Sigmoid colon (tissue), 7 donors: Measurements from ENCODE around the gene RCE1. TPM values are rescaled to one million over a fixed set of nuclear protein-coding genes. Genes with fewer than 3 reads are reported as not detected.

ENCODE experiments used
- DNase-seq: peaks from one replicate; pipeline ENCODE4 v3.0.0-alpha.2; 2019
- H3K27ac ChIP-seq, 4 donors: fragments of 200-600 bp; sonication (generic); one replicate each; pipeline ENCODE4 v1.5.1; 2016 to 2019; ENCODE audit warnings: mild to moderate bottlenecking in 1 of 4
- H3K27me3 ChIP-seq, 3 donors: fragments of 200-600 bp; sonication (generic); one replicate each; pipeline ENCODE4 v1.5.1; 2019; ENCODE audit warnings: mild to moderate bottlenecking in 1 of 3
- H3K36me3 ChIP-seq, 4 donors: fragments of 200-600 bp; sonication (generic); one replicate each; pipeline ENCODE4 v1.5.1; 2016 to 2019
- H3K4me1 ChIP-seq, 4 donors: fragments of 200-600 bp; sonication (generic); one replicate each; pipeline ENCODE4 v1.5.1; 2017 to 2019
- H3K4me3 ChIP-seq, 4 donors: fragments of 200-600 bp; sonication (generic); one replicate each; pipeline ENCODE4 v1.5.1; 2017 to 2019; ENCODE audit warnings: mild to moderate bottlenecking in 2 of 4, moderate library complexity in 1 of 4
- H3K9me3 ChIP-seq, 4 donors: fragments of 200-600 bp in 3 of 4; sonication (generic) in 3 of 4; one replicate each; pipeline versions ENCODE4 v1.5.1 to v1.6.1; 2013 to 2019
- EP300 ChIP-seq, 4 donors: sonication (generic); formaldehyde crosslinking; IDR thresholded peaks; one replicate each; pipeline ENCODE4 v1.6.1; 2017; ENCODE audit warnings: antibody characterized with exemption in 4 of 4
- POLR2A ChIP-seq, 2 donors: fragments of 450-650 bp; IDR thresholded peaks; one replicate each; pipeline ENCODE4 v1.6.1; 2016; ENCODE audit warnings: antibody characterized with exemption in 2 of 2, mild to moderate bottlenecking in 2 of 2, moderate library complexity in 2 of 2
- POLR2AphosphoS5 ChIP-seq, 4 donors: sonication (generic); formaldehyde crosslinking; IDR thresholded peaks; one replicate each; pipeline ENCODE4 v1.6.1; 2017; ENCODE audit warnings: antibody characterized with exemption in 4 of 4
- WGBS, 2 donors: extraction: QIAGEN DNeasy Blood & Tissue Kit; methylation state at CpG; one replicate each; pipeline ENCODE4 v1.1.7; 2013; 5-methylcytosine and 5-hydroxymethylcytosine counted together
- intact Hi-C: fragments of 100-400 bp; cut with DNase I; formaldehyde crosslinking; loops from one replicate; pipeline ENCODE4 v1.15.1; 2023
- polyA plus RNA-seq, 3 donors: library from polyadenylated mRNA; stranded (reverse); fragments of 200-250 nt; gene quantifications; one replicate each; pipeline ENCODE4 v1.2.3, GENCODE V29; 2013
- total RNA-seq, 4 donors: library from RNA; depleted of rRNA; stranded (reverse); fragments of >200 nt; gene quantifications; one replicate each; pipeline ENCODE4 v1.1.0, GENCODE V29; 2016
- TF ChIP-seq, protein P1 (sequence below), 4 experiments: fragments of 450-650 bp in 3 of 4; fragments of 200-600 bp in 1 of 4; IDR thresholded peaks; one replicate each; pipeline ENCODE4 v1.5.1; 2016 to 2019; ENCODE audit warnings: antibody characterized with exemption in 4 of 4, mild to moderate bottlenecking in 3 of 4, moderate library complexity in 2 of 4
- donor health status: healthy with polysubstance abuse.
- donor health status: Bipolar disorder and iron deficiency.
- donor health status: healthy.

RCE1 gene
- total and polyA plus RNA-seq, 7 donors: 6.1 to 23.0 (median 8.4) TPM

DNA sequence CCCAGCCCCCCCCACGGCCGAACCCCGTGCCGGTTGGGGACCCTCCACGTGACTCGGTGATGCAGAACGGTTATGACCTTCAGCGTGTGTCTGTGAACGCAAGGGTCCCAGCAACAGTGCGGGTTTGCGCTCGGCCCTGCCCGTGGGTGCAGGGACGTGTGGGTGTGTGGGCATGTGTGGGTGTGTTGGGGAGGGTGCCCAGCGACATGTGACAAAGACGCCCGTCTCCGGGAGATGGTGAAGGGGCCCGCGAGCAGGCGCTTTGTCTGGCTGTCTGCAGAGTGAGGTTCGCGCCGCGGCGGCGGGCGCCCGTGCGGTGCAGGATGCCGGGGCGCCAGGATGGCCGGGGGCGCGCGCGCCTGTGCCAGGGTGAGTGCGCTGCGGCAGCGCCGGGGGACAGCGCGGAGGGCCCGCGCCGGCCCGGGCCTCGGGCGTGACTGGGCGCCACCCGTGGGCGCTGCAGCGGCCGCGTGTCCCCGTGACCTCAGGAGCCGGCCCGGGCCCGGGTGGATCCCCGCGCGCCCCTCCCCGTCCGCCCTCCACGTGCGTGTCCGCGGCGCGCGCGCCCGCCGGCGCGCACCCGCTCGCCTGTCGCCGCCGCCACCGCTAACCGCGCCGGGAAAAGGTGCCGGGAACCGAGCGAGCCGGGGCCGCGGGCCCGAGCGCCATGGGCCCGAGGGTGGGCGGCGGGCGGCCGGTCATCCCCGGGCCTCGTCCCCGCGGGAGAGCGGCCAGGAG is 13.4 kb downstream of the RCE1 start, which contains the start of gene LRFN4:
Gene LRFN4, plus strand, starts transcription at position 569 of the 738 bp plus-strand sequence. CDS start 681 bp downstream, outside the sequence.
- 0% methylated on average over 103 of the region's 103 CpGs for WGBS, 2 donors
- TF ChIP-seq, protein P1, sequence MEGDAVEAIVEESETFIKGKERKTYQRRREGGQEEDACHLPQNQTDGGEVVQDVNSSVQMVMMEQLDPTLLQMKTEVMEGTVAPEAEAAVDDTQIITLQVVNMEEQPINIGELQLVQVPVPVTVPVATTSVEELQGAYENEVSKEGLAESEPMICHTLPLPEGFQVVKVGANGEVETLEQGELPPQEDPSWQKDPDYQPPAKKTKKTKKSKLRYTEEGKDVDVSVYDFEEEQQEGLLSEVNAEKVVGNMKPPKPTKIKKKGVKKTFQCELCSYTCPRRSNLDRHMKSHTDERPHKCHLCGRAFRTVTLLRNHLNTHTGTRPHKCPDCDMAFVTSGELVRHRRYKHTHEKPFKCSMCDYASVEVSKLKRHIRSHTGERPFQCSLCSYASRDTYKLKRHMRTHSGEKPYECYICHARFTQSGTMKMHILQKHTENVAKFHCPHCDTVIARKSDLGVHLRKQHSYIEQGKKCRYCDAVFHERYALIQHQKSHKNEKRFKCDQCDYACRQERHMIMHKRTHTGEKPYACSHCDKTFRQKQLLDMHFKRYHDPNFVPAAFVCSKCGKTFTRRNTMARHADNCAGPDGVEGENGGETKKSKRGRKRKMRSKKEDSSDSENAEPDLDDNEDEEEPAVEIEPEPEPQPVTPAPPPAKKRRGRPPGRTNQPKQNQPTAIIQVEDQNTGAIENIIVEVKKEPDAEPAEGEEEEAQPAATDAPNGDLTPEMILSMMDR (IDR thresholded peaks at IDR 0.05): no peak
- TF ChIP-seq POLR2AphosphoS5 (IDR thresholded peaks at IDR 0.05) (no peak), POLR2A (IDR thresholded peaks at IDR 0.05) (no peak), EP300 (IDR thresholded peaks at IDR 0.05) (no peak)
- DNase-seq: peak; percentile 71
- H3K4me3 ChIP-seq: peak within 1 kb of the TSS; percentile 45 to 75 (median 56)
- H3K36me3 ChIP-seq: no peaks in the 10 kb centered on the region
- intact Hi-C loops: loop anchor here (2.0 kb wide), 1 partner anchor 26 kb away; no protein-coding TSS in a partner anchor
- H3K27ac ChIP-seq: peak within 1 kb of the TSS; percentile 85 to 90 (median 86)
- H3K9me3 ChIP-seq: no peaks in the 10 kb centered on the region
- H3K27me3 ChIP-seq: no peaks in the 10 kb centered on the region
- peaks cover 0 to 15% (median 10%) of the 10 kb centered on the region in 4 donors for H3K4me1 ChIP-seq

DNA sequence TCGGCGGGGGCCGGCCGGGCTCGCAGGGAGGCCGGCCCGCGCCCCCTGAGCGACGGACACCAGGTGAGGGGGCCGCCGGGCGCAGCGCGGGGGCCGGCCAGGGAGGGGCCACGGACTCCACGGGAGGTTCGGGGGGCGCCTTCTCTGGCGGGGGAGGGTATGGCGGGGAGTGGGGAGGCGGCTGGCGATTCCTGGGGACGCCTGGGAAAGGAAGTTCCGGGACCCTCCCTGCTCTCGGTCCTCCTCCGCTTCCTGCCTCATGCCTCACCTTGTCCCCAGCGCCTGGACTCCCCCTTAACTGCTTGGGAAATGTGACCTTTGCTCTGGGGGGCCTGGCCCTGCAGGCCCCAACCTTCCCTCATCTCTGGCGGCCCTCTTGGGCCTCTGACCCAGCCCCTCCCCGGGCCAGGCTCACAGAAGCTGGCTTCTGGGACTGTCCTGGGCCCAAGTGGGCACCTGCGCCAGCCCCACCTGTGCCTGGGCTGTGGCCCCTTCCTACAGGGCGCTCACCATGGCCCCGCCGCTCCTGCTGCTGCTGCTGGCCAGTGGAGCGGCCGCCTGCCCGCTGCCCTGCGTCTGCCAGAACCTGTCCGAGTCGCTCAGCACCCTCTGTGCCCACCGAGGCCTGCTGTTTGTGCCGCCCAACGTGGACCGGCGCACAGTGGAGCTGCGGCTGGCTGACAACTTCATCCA is 14.1 kb downstream of the RCE1 start:
- peak; percentile 63 for DNase-seq
- intact Hi-C loops: loop anchor here (2.0 kb wide), 1 partner anchor 25 kb away; no protein-coding TSS in a partner anchor
- Histone ChIP-seq H3K4me3 (peak overlapping the region in 3 of 4 donors; percentile 53 to 75 (median 60)), H3K27ac (peak overlapping the region; percentile 62 to 86 (median 86)), H3K9me3 (no peaks in the 10 kb centered on the region), H3K4me1 (peaks cover 0 to 15% (median 10%) of the 10 kb centered on the region in 4 donors), H3K27me3 (no peaks in the 10 kb centered on the region), H3K36me3 (no peaks in the 10 kb centered on the region)
- TF ChIP-seq POLR2A (IDR thresholded peaks at IDR 0.05): no peak
- TF ChIP-seq EP300 (IDR thresholded peaks at IDR 0.05): no peak
- TF ChIP-seq POLR2AphosphoS5 (IDR thresholded peaks at IDR 0.05): no peak
- TF ChIP-seq, protein P1 (IDR thresholded peaks at IDR 0.05): no peak
- whole genome bisulfite sequencing, 2 donors: 34 to 40% methylated on average over 47 of the region's 47 CpGs

DNA sequence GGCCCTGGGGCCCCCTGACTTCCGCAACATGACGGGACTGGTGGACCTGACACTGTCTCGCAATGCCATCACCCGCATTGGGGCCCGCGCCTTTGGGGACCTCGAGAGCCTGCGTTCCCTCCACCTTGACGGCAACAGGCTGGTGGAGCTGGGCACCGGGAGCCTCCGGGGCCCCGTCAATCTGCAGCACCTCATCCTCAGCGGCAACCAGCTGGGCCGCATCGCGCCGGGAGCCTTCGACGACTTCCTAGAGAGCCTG is 14.6 kb downstream of the RCE1 start:
- Histone ChIP-seq H3K4me3 (no peak overlapping the region), H3K9me3 (no peaks in the 10 kb centered on the region), H3K36me3 (no peaks in the 10 kb centered on the region), H3K27me3 (no peaks in the 10 kb centered on the region), H3K4me1 (peaks cover 0 to 15% (median 10%) of the 10 kb centered on the region in 4 donors), H3K27ac (peak overlapping the region in 2 of 4 donors; percentile 62 to 86)
- TF ChIP-seq EP300 (IDR thresholded peaks at IDR 0.05) (no peak), POLR2A (IDR thresholded peaks at IDR 0.05) (no peak), POLR2AphosphoS5 (IDR thresholded peaks at IDR 0.05) (no peak)
- TF ChIP-seq, protein P1 (IDR thresholded peaks at IDR 0.05): no peak
- intact Hi-C loops: loop anchor here (2.0 kb wide), 1 partner anchor 25 kb away; no protein-coding TSS in a partner anchor
- no peak for DNase-seq
- WGBS, 2 donors: 97% methylated on average over 19 of the region's 19 CpGs

DNA sequence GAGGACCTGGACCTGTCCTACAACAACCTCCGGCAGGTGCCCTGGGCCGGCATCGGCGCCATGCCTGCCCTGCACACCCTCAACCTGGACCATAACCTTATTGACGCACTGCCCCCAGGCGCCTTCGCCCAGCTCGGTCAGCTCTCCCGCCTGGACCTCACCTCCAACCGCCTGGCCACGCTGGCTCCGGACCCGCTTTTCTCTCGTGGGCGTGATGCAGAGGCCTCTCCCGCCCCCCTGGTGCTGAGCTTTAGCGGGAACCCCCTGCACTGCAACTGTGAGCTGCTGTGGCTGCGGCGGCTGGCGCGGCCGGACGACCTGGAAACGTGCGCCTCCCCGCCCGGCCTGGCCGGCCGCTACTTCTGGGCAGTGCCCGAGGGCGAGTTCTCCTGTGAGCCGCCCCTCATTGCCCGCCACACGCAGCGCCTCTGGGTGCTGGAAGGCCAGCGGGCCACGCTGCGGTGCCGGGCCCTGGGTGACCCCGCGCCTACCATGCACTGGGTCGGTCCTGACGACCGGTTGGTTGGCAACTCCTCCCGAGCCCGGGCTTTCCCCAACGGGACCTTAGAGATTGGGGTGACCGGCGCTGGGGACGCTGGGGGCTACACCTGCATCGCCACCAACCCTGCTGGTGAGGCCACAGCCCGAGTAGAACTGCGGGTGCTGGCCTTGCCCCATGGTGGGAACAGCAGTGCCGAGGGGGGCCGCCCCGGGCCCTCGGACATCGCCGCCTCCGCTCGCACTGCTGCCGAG is 15.1 kb downstream of the RCE1 start:
- Histone ChIP-seq H3K4me1 (peaks cover 0 to 15% (median 10%) of the 10 kb centered on the region in 4 donors), H3K27me3 (no peaks in the 10 kb centered on the region), H3K27ac (no peak overlapping the region), H3K4me3 (no peak overlapping the region), H3K36me3 (no peaks in the 10 kb centered on the region), H3K9me3 (no peaks in the 10 kb centered on the region)
- TF ChIP-seq POLR2AphosphoS5 (IDR thresholded peaks at IDR 0.05): no peak
- TF ChIP-seq EP300 (IDR thresholded peaks at IDR 0.05): no peak
- no peak for TF ChIP-seq POLR2A (IDR thresholded peaks at IDR 0.05)
- TF ChIP-seq, protein P1 (IDR thresholded peaks at IDR 0.05): no peak
- WGBS, 2 donors: 95 to 96% methylated on average over 62 of the region's 62 CpGs
- intact Hi-C loops: no loop called here
- peak; percentile 68 for DNase-seq
